Mucosa of descending colon (tissue), 3 donors: Measurements from ENCODE around the gene PKP3. TPM values are rescaled to one million over a fixed set of nuclear protein-coding genes. Genes with fewer than 3 reads are reported as not detected.

Experiments
- ATAC-seq: fragments of 200-7000 bp; cut with Tn5 transposase; one replicate; pipeline ENCODE4 v1.9.1; 2020; ENCODE audit warnings: mild to moderate bottlenecking, moderate library complexity
- DNase-seq, 3 donors: peaks; one replicate each; pipeline ENCODE4 v3.0.0-alpha.2; 2020
- H3K36me3 ChIP-seq: fragments of 200-600 bp; one replicate; pipeline ENCODE4 v1.8.0; 2021; ENCODE audit warnings: low read depth, mild to moderate bottlenecking
- H3K4me1 ChIP-seq: fragments of 200-600 bp; one replicate; pipeline ENCODE4 v1.8.0; 2021; ENCODE audit warnings: low read depth, mild to moderate bottlenecking
- H3K4me3 ChIP-seq: fragments of 200-600 bp; one replicate; pipeline ENCODE4 v1.8.0; 2021; ENCODE audit warnings: mild to moderate bottlenecking
- H3K9me3 ChIP-seq: fragments of 200-600 bp; one replicate; pipeline ENCODE4 v1.8.0; 2021; ENCODE audit warnings: mild to moderate bottlenecking
- intact Hi-C, 2 donors: fragments of 100-400 bp; cut with DNase I in 1 of 2; cut with micrococcal nuclease in 1 of 2; formaldehyde crosslinking; loops; one replicate each; pipeline versions ENCODE4 v1.11.0 to v1.11.1; 2022; cut with DNase I, micrococcal nuclease
- total RNA-seq, 3 donors: library from RNA; stranded (reverse); fragmentation: NEBNext Ultra II Directional in 2 of 3; extraction: Animal tissue kit (Norgen Biotek cat#: 25700) in 2 of 3; gene quantifications; one replicate each; pipeline versions ENCODE4 v1.2.1 to v1.2.4, GENCODE V29; 2021 to 2023
- TF ChIP-seq, protein P1 (sequence below): fragments of 200-600 bp; IDR thresholded peaks from one replicate; pipeline ENCODE4 v1.8.0; 2022; ENCODE audit warnings: antibody characterized with exemption, mild to moderate bottlenecking
- donor health status: DM: no; HTN: no; CAD: no; lungs with moderate emphysema.
- donor health status: DM: no; HTN: no; CAD: no.
- donor health status: DM: no; HTN: yes; CAD: no.

The PKP3 gene
- total RNA-seq, 3 donors from 2014 or later, result 73.3 to 174 (median 143) TPM

DNA sequence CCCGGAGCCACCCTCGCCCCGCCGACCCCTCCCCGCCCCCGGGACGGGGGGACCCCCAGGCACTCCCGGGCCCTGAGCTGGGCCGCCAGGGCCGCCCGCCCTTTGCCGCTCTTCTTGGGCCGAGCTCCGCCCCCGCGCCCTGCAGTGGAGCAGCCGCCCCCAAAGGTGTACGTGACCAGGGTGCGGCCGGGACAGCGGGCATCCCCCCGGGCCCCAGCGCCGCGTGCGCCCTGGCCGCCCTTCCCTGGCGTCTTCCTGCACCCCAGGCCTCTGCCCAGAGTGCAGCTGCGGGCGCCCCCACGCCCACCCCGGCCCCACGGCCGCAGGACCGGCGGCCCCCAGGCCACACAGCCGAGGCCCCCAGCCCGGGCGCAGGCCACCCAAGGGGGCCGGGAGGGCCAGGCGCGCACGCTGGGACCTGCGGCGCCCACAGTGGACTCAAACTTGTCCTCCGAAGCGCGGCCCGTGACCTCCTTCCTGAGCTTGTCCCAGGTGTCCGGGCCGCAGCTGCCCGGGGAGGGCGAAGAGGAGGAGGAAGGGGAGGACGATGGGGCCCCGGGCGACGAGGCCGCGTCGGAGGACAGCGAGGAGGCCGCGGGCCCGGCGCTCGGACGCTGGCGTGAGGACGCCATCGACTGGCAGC lies 17.4 kb upstream of the PKP3 start:
- Histone ChIP-seq H3K4me3 (no peak overlapping the region), H3K9me3 (no peaks in the 10 kb centered on the region), H3K36me3 (no peaks in the 10 kb centered on the region), H3K4me1 (no peaks in the 10 kb centered on the region)
- DNase-seq (no peak), ATAC-seq (no peak)
- TF ChIP-seq, protein P1, sequence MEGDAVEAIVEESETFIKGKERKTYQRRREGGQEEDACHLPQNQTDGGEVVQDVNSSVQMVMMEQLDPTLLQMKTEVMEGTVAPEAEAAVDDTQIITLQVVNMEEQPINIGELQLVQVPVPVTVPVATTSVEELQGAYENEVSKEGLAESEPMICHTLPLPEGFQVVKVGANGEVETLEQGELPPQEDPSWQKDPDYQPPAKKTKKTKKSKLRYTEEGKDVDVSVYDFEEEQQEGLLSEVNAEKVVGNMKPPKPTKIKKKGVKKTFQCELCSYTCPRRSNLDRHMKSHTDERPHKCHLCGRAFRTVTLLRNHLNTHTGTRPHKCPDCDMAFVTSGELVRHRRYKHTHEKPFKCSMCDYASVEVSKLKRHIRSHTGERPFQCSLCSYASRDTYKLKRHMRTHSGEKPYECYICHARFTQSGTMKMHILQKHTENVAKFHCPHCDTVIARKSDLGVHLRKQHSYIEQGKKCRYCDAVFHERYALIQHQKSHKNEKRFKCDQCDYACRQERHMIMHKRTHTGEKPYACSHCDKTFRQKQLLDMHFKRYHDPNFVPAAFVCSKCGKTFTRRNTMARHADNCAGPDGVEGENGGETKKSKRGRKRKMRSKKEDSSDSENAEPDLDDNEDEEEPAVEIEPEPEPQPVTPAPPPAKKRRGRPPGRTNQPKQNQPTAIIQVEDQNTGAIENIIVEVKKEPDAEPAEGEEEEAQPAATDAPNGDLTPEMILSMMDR, result no peak
- intact Hi-C loops, result no loop called here

DNA sequence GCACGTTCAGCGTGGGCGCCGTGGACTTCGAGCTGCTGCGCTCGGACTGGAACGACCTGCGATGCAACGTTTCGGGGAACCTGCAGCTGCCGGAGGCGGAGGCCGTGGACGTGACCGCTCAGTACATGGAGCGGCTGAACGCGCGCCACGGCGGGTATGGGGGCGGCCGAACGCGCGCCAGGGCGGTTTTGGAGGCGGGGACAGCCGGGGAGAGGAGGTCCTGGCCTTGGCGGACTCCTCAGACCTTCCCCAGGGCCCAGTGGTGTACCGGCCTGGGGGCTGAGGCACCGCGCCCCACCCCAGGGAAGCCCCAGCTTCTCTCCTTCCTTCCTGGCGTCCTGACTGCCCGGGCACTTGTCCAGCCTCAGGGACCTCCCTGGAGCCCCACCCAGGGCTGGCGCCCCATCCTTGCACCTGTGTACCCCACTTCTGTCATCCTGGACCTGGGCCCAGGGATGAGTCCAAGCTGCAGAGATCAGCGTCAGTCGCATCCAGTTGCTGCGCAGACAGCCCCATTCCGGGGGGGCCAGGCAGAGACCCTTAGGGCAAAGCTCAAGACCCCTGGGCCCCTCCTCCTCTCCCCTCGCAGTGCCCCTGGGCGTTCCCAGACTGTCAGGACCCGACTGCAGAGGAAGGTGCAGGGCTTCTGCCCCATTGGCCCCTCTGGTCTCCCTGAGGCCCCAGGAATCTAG lies 16.7 kb upstream of the PKP3 start:
- intact Hi-C loops, result no loop called here
- DNase-seq, result peak in 1 of 3 donors; percentile 39
- H3K4me1 ChIP-seq, result no peaks in the 10 kb centered on the region
- no peaks in the 10 kb centered on the region for H3K9me3 ChIP-seq
- TF ChIP-seq, protein P1, result no peak
- no peaks in the 10 kb centered on the region for H3K36me3 ChIP-seq
- no peak for ATAC-seq
- H3K4me3 ChIP-seq, result no peak overlapping the region

DNA sequence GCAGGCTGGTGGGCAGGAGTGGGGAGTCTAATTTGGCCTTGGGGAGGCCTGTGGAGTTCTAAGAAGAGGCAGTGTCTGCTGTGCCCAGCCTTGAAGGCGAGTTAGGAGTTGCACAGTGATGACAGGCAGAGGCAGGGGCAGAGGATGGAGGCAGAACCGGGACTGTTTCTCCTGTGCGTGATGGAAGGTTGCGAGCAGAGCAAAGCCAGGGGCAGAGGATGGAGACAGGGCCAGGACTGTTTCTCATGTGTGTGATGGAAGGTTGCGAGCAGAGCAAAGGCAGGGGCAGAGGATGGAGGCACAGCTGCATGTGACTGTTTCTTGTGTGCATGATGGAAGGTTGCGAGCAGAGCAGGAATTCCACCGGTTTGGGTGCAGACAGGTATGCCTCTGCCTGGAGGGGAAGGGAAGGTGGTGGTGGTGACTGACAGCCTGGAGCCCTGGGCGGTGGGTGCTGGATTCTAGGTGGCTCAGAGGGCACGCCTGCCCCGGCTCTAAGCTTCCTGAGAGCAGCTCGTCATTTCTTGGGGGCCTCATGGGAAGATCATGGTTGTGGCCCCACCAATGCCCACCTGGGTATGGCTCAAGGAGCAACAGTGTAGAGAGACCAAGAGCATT lies 16.0 kb upstream of the PKP3 start:
- no peaks in the 10 kb centered on the region for H3K9me3 ChIP-seq
- intact Hi-C loops, result no loop called here
- ATAC-seq, result peak; percentile 8
- TF ChIP-seq, protein P1, result no peak
- H3K4me3 ChIP-seq, result no peak overlapping the region
- DNase-seq, result peak in 1 of 3 donors; percentile 36
- no peaks in the 10 kb centered on the region for H3K4me1 ChIP-seq
- H3K36me3 ChIP-seq, result no peaks in the 10 kb centered on the region

- ATAC-seq (no peak), DNase-seq (peak in 1 of 3 donors; percentile 36)
- TF ChIP-seq, protein P1, result no peak
- no peaks in the 10 kb centered on the region for H3K9me3 ChIP-seq
- intact Hi-C loops, result no loop called here
- no peaks in the 10 kb centered on the region for H3K36me3 ChIP-seq
- no peak overlapping the region for H3K4me3 ChIP-seq
- no peaks in the 10 kb centered on the region for H3K4me1 ChIP-seq
Observed at GRCh38 chr11:379205-380094, 14.6 kb upstream of the PKP3 start.

GRCh38 chr11:380095-380480 lies 13.9 kb upstream of the PKP3 start:
- Histone ChIP-seq H3K36me3 (no peaks in the 10 kb centered on the region), H3K9me3 (no peaks in the 10 kb centered on the region), H3K4me1 (no peaks in the 10 kb centered on the region), H3K4me3 (no peak overlapping the region)
- peak in 1 of 3 donors; percentile 46 for DNase-seq
- ATAC-seq, result no peak
- TF ChIP-seq, protein P1, result no peak
- intact Hi-C loops, result no loop called here
